Measurements from ENCODE around the gene CLBA1. TPM values are rescaled to one million over a fixed set of nuclear protein-coding genes. Genes with fewer than 3 reads are reported as not detected.

The CLBA1 gene
- total RNA-seq, 1 donor from 2014 or later = 8.5 TPM

- H3K4me3 Mint-ChIP-seq = no peak overlapping the region
- Histone ChIP-seq H3K9ac (no peak overlapping the region), H3K27me3 (no peaks in the 10 kb centered on the region), H3K4me2 (no peak overlapping the region), H3K9me3 (ENCODE audit: low read depth) (no peaks in the 10 kb centered on the region), H2AFZ (replicated peaks) (no peak overlapping the region), H3K4me3 (no peak overlapping the region), H3K36me3 (no peaks in the 10 kb centered on the region), H3K4me1 (no peaks in the 10 kb centered on the region), H3K27ac (no peak overlapping the region), H3F3A (ENCODE audit: low read depth) (no peaks in the 10 kb centered on the region), H4K20me1 (ENCODE audit: low read depth) (no peaks in the 10 kb centered on the region), H3K79me2 (ENCODE audit: low read depth) (no peaks in the 10 kb centered on the region)
- H3K27ac Mint-ChIP-seq = peak overlapping the region; percentile 82
- H3K27me3 Mint-ChIP-seq (ENCODE audit: insufficient read depth, low read depth) = peaks cover 4% of the 10 kb centered on the region
- no peak for DNase-seq (ENCODE audit: low spot score)
- peaks cover 16% of the 10 kb centered on the region for H3K36me3 Mint-ChIP-seq
- no peaks in the 10 kb centered on the region for H3K4me1 Mint-ChIP-seq
- TF ChIP-seq, protein P1, sequence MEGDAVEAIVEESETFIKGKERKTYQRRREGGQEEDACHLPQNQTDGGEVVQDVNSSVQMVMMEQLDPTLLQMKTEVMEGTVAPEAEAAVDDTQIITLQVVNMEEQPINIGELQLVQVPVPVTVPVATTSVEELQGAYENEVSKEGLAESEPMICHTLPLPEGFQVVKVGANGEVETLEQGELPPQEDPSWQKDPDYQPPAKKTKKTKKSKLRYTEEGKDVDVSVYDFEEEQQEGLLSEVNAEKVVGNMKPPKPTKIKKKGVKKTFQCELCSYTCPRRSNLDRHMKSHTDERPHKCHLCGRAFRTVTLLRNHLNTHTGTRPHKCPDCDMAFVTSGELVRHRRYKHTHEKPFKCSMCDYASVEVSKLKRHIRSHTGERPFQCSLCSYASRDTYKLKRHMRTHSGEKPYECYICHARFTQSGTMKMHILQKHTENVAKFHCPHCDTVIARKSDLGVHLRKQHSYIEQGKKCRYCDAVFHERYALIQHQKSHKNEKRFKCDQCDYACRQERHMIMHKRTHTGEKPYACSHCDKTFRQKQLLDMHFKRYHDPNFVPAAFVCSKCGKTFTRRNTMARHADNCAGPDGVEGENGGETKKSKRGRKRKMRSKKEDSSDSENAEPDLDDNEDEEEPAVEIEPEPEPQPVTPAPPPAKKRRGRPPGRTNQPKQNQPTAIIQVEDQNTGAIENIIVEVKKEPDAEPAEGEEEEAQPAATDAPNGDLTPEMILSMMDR (IDR thresholded peaks at IDR 0.05) = no peak
- TF ChIP-seq EZH2phosphoT487 (IDR thresholded peaks at IDR 0.05) (no peak), EZH2 (IDR thresholded peaks at IDR 0.05) (no peak)
- H3K9me3 Mint-ChIP-seq = no peaks in the 10 kb centered on the region
These were observed 13.2 kb downstream of the CLBA1 start for GRCh38 chr14:104998801-104999200.

- Mint-ChIP-seq H3K4me3 (no peak overlapping the region), H3K4me1 (no peaks in the 10 kb centered on the region), H3K27ac (peak overlapping the region; percentile 82), H3K27me3 (ENCODE audit: insufficient read depth, low read depth) (peaks cover 4% of the 10 kb centered on the region), H3K36me3 (peaks cover 16% of the 10 kb centered on the region), H3K9me3 (no peaks in the 10 kb centered on the region)
- DNase-seq (ENCODE audit: low spot score) = no peak
- Histone ChIP-seq H3F3A (ENCODE audit: low read depth) (no peaks in the 10 kb centered on the region), H3K4me2 (no peak overlapping the region), H3K27ac (no peak overlapping the region), H3K36me3 (no peaks in the 10 kb centered on the region), H3K4me3 (no peak overlapping the region), H3K27me3 (no peaks in the 10 kb centered on the region), H4K20me1 (ENCODE audit: low read depth) (no peaks in the 10 kb centered on the region), H3K4me1 (no peaks in the 10 kb centered on the region), H3K79me2 (ENCODE audit: low read depth) (no peaks in the 10 kb centered on the region), H3K9ac (no peak overlapping the region), H2AFZ (replicated peaks) (no peak overlapping the region), H3K9me3 (ENCODE audit: low read depth) (no peaks in the 10 kb centered on the region)
- TF ChIP-seq, protein P1 (IDR thresholded peaks at IDR 0.05) = no peak
- TF ChIP-seq EZH2 (IDR thresholded peaks at IDR 0.05) = no peak
- no peak for TF ChIP-seq EZH2phosphoT487 (IDR thresholded peaks at IDR 0.05)
These were observed 13.8 kb downstream of the CLBA1 start for GRCh38 chr14:104999361-104999760.

- Histone ChIP-seq H3K79me2 (ENCODE audit: low read depth) (peaks cover 24% of the 10 kb centered on the region), H4K20me1 (ENCODE audit: low read depth) (peaks cover 41% of the 10 kb centered on the region), H3K36me3 (no peaks in the 10 kb centered on the region), H3K4me2 (no peak overlapping the region), H3F3A (ENCODE audit: low read depth) (peaks cover 17% of the 10 kb centered on the region), H3K27ac (no peak overlapping the region), H3K27me3 (no peaks in the 10 kb centered on the region), H3K4me1 (no peaks in the 10 kb centered on the region), H3K9me3 (ENCODE audit: low read depth) (no peaks in the 10 kb centered on the region), H3K9ac (no peak overlapping the region), H3K4me3 (no peak overlapping the region), H2AFZ (replicated peaks) (no peak overlapping the region)
- no peak overlapping the region for H3K4me3 Mint-ChIP-seq
- H3K27ac Mint-ChIP-seq = no peak overlapping the region
- H3K4me1 Mint-ChIP-seq = no peaks in the 10 kb centered on the region
- peaks cover 10% of the 10 kb centered on the region for H3K36me3 Mint-ChIP-seq
- DNase-seq (ENCODE audit: low spot score) = no peak
- H3K27me3 Mint-ChIP-seq (ENCODE audit: insufficient read depth, low read depth) = no peaks in the 10 kb centered on the region
- no peaks in the 10 kb centered on the region for H3K9me3 Mint-ChIP-seq
- TF ChIP-seq EZH2 (IDR thresholded peaks at IDR 0.05) (no peak), EZH2phosphoT487 (IDR thresholded peaks at IDR 0.05) (no peak)
- TF ChIP-seq, protein P1 (IDR thresholded peaks at IDR 0.05) = no peak
These were observed 19.8 kb downstream of the CLBA1 start for GRCh38 chr14:105005329-105005928.
